Stimulated activated CD4-positive, alpha-beta T cell treated with anti-CD3 and anti-CD28 coated beads, Interleukin-2, amount 100 ng/mL, for 48 hours (primary cell): ENCODE results near the gene CIRBP.
A peak's percentile ranks its signal among the peaks of the same experiment; 100 is the strongest.
"Not testable (repeated sequence)": the region's sequence is repeated elsewhere in the genome, so short reads cannot be mapped to it uniquely, and the experiment has no call there.

ENCODE experiments used
- DNase-seq, 2 donors: peaks; one replicate each; pipeline ENCODE4 v3.0.0-alpha.2; 2020

The CIRBP gene

DNA sequence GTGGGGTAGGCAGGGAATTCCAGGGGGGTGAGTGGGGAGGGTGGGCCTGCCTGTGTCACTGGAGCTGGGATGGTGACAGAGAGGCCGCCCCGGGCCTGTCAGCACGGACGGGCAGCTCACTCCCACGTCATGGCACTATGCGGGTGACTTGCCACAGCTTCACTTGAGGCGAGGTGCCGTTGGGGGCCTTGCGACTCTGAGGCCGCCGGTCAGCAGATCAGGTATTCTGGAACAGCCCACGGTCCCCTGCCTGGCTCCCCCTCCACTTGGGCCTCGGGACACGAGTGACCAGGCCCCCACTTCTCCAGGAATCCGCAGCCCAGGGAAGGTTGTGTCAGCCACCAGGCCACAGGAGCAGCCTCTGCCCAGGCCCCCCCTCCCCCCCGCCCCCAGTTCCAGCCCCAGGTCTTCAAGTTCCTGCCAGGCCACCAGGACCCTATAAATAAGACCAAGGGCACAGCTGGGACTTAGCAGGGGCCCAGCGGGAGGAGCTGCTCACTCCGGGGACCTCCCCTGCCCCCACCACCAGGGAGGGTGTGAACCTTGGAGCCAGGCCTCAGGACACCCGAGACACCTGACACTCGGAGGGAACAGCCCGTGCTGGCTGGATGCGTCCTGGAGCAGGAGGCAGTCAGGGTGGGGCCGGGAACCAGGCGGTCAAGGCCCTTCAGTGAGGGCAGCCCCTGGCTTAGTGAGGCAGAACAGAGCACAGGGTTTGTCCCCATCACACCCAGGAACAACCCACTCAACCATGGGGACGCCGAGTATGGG lies 23.5 kb upstream of the CIRBP start:
- DNase-seq = no peak

GRCh38 chr19:1246265-1247087 lies 22.7 kb upstream of the CIRBP start:
- not testable (repeated sequence) for DNase-seq

GRCh38 chr19:1247748-1248138 lies 21.4 kb upstream of the CIRBP start:
- no peak for DNase-seq

- peak; percentile 55 to 63 for DNase-seq
Measured at GRCh38 chr19:1248139-1248785, 20.9 kb upstream of the CIRBP start, which contains the start of gene MIDN. MIDN (plus strand) TSS chr19:1248583; CDS start chr19:1250297, 1,714 bp downstream.

- peak; percentile 72 to 82 for DNase-seq
Measured at GRCh38 chr19:1248786-1249297, 20.3 kb upstream of the CIRBP start.

DNA sequence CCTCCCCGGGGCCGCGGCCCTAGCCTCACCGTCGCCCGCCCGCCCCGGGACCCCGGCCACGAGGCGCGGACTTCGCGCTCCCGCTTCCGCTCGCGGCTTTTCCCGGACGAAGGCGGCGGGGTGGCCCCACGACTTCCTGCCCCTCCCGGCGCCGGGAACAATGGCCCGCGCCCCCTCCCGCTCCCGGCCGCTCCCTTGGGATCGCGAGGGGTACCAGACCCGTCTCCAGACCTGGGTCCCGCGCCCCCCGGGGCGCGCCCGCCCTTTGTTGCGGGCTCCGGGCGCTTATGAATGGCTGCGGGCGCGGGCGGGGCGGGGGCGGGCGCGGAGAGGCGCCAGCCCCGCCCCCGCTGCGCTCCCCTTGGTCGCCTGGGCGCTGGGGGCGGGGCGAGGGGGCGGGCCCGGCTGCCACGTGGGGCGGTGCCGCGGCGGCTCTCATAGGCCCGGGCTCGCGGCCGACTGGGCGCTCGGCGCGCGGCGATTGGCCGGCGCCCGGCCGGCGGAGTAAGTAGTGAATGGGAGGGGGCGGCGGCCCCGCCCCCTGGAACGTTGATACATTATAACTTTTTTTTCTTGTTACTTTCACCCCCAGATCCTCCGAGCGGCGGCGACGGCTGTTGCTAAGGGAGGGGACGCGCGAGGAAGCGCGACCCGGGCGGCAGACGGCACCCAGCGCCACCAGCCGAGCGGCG lies 19.7 kb upstream of the CIRBP start:
- DNase-seq = peak; percentile 92 to 95

DNA sequence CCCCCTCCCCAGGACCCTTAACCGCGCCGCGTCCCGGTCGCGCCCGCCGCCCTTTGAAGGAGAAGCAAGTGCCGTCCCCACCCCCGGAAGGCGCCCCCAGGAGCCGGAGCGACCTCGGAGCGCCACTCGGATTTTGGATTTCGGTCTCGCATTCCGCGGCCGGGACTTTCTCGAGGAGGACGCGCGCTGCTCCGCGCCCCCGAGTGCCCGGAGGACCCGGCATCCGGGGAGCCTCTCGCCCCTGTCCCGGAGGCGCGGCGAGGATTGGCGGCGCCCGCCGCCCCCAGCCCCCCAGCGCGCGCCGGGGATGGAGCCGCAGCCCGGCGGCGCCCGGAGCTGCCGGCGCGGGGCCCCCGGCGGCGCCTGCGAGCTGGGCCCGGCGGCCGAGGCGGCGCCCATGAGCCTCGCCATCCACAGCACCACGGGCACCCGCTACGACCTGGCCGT lies 19.1 kb upstream of the CIRBP start:
- DNase-seq = no peak

GRCh38 chr19:1250437-1251260 lies 18.5 kb upstream of the CIRBP start:
- no peak for DNase-seq

DNA sequence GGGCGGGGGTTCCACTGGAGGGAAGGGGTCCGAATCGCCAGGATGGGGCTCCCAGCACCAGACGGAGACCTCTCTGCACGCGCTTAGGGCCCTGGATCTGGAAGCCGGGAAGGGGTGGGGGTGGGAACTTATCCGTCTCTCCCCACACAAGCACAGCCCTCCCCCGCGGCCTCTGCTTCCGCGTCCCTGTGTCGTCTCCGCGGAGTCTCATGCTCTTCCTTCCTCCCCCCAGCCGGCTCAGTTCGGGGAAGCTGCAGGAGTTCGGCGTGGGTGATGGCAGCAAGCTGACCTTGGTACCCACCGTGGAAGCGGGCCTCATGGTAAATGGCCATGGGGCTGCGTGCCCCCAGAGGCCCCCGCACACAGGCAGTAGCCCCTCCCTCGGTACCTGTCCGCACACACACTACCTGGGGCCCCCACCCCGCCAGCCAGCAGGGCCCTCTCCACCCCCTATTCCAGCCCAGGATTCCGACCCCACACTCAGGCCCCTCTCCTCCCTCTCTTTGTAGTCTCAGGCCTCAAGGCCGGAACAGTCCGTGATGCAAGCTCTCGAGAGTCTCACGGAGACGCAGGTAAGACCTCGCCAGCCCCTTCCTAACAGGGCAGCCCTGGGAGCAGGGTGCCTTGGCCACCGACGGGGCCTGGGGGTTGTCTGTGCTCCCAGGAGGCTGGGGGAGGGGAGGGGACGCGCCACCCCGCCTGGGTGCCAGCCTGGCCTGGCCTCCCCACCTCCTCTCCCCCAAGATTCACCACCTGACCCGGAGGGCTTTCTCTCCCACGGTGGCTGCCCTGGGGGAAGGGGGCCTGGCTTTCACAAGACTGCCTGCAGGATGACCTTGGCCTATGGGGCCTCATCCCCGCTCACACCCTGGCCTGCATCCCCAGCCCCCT lies 17.6 kb upstream of the CIRBP start:
- peak in 1 of 2 donors; percentile 52 for DNase-seq

GRCh38 chr19:1252221-1252820 lies 16.8 kb upstream of the CIRBP start:
- DNase-seq = no peak

DNA sequence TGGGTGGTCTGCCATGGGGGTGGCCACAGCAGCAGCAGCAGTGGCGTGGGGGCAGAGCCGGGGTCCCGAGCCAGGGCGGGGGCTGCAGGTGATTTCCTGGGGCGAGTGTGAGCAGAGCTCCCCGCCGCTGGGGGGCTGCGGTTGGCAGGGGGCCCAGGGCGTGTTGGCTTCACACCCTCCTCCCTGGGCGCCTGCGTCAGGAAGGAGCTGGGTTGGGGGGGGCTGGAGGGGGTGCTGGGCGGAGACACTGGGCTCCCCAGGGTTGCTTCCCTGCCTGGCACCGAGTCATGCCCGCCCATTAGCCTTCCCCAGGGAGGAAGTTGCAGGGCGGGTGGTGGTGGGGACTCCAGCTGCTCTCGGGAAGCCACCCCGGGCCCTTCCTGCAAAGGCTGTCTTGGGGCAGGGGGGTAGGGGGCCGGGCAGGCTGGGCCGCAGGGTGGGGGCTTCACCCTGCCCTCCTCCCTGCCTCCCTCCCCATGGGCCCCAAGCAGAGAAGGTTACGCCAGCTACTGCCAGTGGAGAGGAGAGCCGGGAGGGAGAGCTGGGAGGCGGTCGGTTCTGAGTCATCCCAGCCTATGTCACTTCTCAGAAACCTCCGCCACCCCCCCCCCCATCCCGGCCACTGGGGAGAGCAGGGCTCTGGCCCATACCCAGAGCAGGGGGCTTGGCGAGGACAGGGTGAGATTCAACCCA lies 16.2 kb upstream of the CIRBP start:
- DNase-seq = peak; percentile 60 to 65

- no peak for DNase-seq
Measured at GRCh38 chr19:1253514-1254080, 15.5 kb upstream of the CIRBP start.

DNA sequence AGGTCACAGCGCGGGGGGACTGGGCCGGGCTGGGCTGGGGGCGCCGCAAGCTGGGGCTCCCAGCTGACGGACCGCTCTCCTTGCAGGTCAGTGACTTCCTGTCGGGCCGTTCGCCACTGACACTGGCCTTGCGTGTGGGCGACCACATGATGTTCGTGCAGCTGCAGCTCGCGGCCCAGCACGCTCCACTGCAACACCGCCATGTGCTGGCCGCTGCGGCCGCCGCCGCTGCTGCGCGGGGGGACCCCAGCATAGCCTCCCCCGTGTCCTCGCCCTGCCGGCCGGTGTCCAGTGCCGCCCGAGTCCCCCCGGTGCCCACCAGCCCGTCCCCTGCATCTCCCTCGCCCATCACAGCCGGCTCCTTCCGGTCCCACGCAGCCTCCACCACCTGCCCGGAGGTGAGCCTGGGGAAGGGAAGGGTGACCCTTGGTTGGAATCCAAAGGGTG lies 15.0 kb upstream of the CIRBP start:
- DNase-seq = no peak

DNA sequence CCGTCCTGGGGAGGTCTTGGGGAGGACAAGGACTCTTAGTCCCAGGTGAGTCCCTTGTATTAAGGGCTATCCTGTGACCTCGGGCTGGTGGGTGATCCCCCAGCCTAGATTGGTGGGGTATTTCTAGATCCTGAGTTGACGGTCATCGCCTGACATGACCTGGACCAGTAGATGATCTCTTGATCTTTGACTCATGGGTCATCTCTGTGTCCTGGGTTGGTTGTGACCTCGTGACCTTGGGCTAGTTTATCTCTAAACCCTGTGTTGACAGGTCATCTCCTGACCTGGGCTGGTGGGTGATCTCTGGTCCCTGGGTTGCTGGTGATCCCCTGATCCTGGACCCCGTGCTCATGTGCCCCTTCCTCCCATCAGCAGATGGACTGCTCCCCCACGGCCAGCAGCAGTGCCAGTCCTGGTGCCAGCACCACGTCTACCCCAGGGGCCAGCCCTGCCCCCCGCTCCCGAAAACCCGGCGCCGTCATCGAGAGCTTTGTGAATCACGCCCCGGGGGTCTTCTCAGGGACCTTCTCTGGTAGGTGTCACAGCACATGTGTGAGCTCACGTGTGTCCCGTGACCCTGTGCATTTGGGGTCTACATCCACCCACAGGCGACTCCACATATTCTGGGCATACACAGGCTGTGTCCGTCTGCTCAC lies 14.5 kb upstream of the CIRBP start:
- DNase-seq = no peak

DNA sequence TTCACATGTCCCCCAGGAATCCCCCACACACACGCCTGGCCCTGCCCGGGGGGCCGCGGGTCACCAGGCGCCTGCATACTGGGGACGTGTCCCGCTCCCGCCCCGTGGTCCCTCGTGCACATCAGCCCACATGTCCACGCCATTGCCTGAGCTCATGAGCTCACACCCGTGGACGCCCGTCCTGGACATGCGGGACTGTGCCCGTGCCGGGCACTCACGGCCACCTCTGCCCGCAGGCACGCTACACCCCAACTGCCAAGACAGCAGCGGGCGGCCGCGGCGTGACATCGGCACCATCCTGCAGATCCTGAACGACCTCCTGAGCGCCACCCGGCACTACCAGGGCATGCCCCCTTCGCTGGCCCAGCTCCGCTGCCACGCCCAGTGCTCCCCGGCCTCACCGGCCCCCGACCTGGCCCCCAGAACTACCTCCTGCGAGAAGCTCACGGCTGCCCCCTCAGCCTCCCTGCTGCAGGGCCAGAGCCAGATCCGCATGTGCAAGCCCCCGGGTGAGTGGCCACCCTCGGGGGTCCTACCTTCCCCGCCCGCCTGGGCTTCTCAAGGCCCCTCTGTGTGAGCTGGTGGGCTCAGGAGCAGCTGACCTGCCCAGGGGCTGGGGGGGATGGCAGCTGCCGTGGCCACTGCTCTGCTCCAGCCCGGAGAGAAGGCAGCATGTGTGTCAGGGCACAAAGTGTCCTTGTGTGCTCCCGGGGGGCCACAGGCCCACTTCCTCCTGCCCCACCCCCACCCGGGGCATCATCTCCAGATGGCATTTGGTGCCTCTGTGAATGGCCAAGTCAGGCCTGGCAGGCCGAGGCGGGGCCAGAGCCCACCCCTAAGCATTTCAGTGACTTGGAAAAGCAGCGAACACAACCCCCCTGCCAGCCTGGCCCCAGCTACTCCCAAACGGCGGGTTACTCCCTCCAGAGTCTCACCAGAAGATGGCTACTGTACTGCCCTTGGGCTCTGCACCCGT lies 13.7 kb upstream of the CIRBP start:
- no peak for DNase-seq

GRCh38 chr19:1256646-1257474 lies 12.3 kb upstream of the CIRBP start:
- DNase-seq = no peak
